Right atrium auricular region (tissue), 2 donors: ENCODE results near the gene THSD4. TPM values are rescaled to one million over a fixed set of nuclear protein-coding genes. Genes with fewer than 3 reads are reported as not detected.

Experiments
- DNase-seq: peaks from one replicate; pipeline ENCODE4 v3.0.0-alpha.2; 2019; ENCODE audit warnings: low spot score
- H3K27ac ChIP-seq, 2 donors: fragments of 200-600 bp; sonication (generic); 1 replicate in 1 of 2; 2 replicates in 1 of 2; pipeline ENCODE4 v1.5.1; 2016 to 2019
- H3K27me3 ChIP-seq, 2 donors: fragments of 200-600 bp; sonication (generic); one replicate each; pipeline versions ENCODE4 v1.5.1 to v1.6.0; 2017 to 2019
- H3K36me3 ChIP-seq: fragments of 200-600 bp; sonication (generic); one replicate; pipeline ENCODE4 v1.5.1; 2016
- H3K4me1 ChIP-seq, 2 donors: fragments of 200-600 bp; sonication (generic); one replicate each; pipeline versions ENCODE4 v1.5.1 to v1.6.0; 2017 to 2019
- H3K4me3 ChIP-seq, 2 donors: fragments of 200-600 bp; sonication (generic); 1 replicate in 1 of 2; 2 replicates in 1 of 2; pipeline ENCODE4 v1.5.1; 2017 to 2019; ENCODE audit warnings: mild to moderate bottlenecking in 1 of 2, moderate library complexity in 1 of 2
- H3K9me3 ChIP-seq, 2 donors: fragments of 200-600 bp; sonication (generic); one replicate each; pipeline ENCODE4 v1.5.1; 2019
- CTCF ChIP-seq, 2 donors: fragments of 200-600 bp; sonication (generic); IDR thresholded peaks; one replicate each; pipeline ENCODE4 v1.5.1; 2019; ENCODE audit warnings: antibody characterized with exemption in 2 of 2
- total RNA-seq, 2 donors: library from RNA; depleted of rRNA; stranded (reverse); fragments of >200 nt; gene quantifications; one replicate each; pipeline ENCODE4 v1.1.0, GENCODE V29; 2016

Gene THSD4
- total RNA-seq, 2 donors from 2014 or later = 41.2 to 85.3 TPM

GRCh38 chr15:71659730-71660067 is 544.4 kb downstream of the THSD4 start:
- H3K4me1 ChIP-seq = peaks cover 0 to 28% of the 10 kb centered on the region in 2 donors
- TF ChIP-seq CTCF (IDR thresholded peaks at IDR 0.05) = no peak

GRCh38 chr15:71660501-71660900 is 545.2 kb downstream of the THSD4 start:
- no peak for TF ChIP-seq CTCF (IDR thresholded peaks at IDR 0.05)
- no peak for DNase-seq
- Histone ChIP-seq H3K4me1 (peaks cover 0 to 22% of the 10 kb centered on the region in 2 donors), H3K36me3 (no peaks in the 10 kb centered on the region), H3K27me3 (no peaks in the 10 kb centered on the region), H3K9me3 (no peaks in the 10 kb centered on the region), H3K4me3 (no peak overlapping the region), H3K27ac (peak overlapping the region; percentile 18 to 41)

More at GRCh38 chr15:71659730-71660067, 544.4 kb downstream of the THSD4 start:
- Histone ChIP-seq H3K27ac (peak overlapping the region; percentile 41 to 61), H3K4me3 (no peak overlapping the region), H3K36me3 (no peaks in the 10 kb centered on the region), H3K9me3 (no peaks in the 10 kb centered on the region), H3K27me3 (no peaks in the 10 kb centered on the region)
- DNase-seq = no peak

GRCh38 chr15:71662306-71662705 is 547.0 kb downstream of the THSD4 start:
- Histone ChIP-seq H3K4me1 (peaks cover 0 to 22% of the 10 kb centered on the region in 2 donors), H3K4me3 (no peak overlapping the region), H3K27me3 (no peaks in the 10 kb centered on the region), H3K36me3 (no peaks in the 10 kb centered on the region), H3K9me3 (no peaks in the 10 kb centered on the region), H3K27ac (peak overlapping the region; percentile 22 to 54)
- TF ChIP-seq CTCF (IDR thresholded peaks at IDR 0.05) = no peak
- no peak for DNase-seq

GRCh38 chr15:71664622-71665021 is 549.4 kb downstream of the THSD4 start:
- Histone ChIP-seq H3K4me3 (no peak overlapping the region), H3K9me3 (no peaks in the 10 kb centered on the region), H3K36me3 (no peaks in the 10 kb centered on the region), H3K4me1 (peaks cover 0 to 14% of the 10 kb centered on the region in 2 donors), H3K27ac (no peak overlapping the region), H3K27me3 (no peaks in the 10 kb centered on the region)
- no peak for DNase-seq
- TF ChIP-seq CTCF (IDR thresholded peaks at IDR 0.05) = no peak

GRCh38 chr15:71666763-71667620 is 551.7 kb downstream of the THSD4 start:
- H3K4me3 ChIP-seq = no peak overlapping the region
- no peaks in the 10 kb centered on the region for H3K9me3 ChIP-seq
- TF ChIP-seq CTCF (IDR thresholded peaks at IDR 0.05) = no peak
- H3K27ac ChIP-seq = no peak overlapping the region
- no peaks in the 10 kb centered on the region for H3K4me1 ChIP-seq
- no peak for DNase-seq
- no peaks in the 10 kb centered on the region for H3K27me3 ChIP-seq
- H3K36me3 ChIP-seq = no peaks in the 10 kb centered on the region
